Astrocyte (in vitro differentiated cells and primary cell): ENCODE data around the gene EPDR1. TPM values are rescaled to one million over a fixed set of nuclear protein-coding genes. Genes with fewer than 3 reads are reported as not detected.

Source experiments
- DNase-seq: peaks from one replicate; pipeline ENCODE4 v3.0.0-alpha.2; 2010; ENCODE audit warnings: low read depth
- FAIRE-seq: peaks from 2 replicates; lab custom pipeline; 2011; peaks lifted over from hg19 to GRCh38; lab: Jason Lieb, UNC
- H2AFZ ChIP-seq: 2 replicates; pipeline ENCODE4 v1.6.0; 2012; ENCODE audit warnings: low read depth, low read length, inconsistent platforms
- H3K27ac ChIP-seq: 2 replicates; pipeline ENCODE4 v1.5.1; 2011; ENCODE audit warnings: low read depth, low read length, inconsistent platforms
- H3K27me3 ChIP-seq: 2 replicates; pipeline ENCODE4 v1.6.0; 2011; ENCODE audit warnings: low read length, inconsistent platforms; ENCODE audit not compliant: insufficient read depth
- H3K36me3 ChIP-seq: 2 replicates; pipeline ENCODE4 v1.5.1; 2011; ENCODE audit warnings: low read length, inconsistent platforms; ENCODE audit not compliant: insufficient read depth
- H3K4me1 ChIP-seq: 2 replicates; pipeline ENCODE4 v1.5.1; 2011; ENCODE audit warnings: low read length, inconsistent platforms; ENCODE audit not compliant: insufficient read depth
- H3K4me2 ChIP-seq: 2 replicates; pipeline ENCODE4 v1.6.0; 2012; ENCODE audit warnings: low read length, inconsistent platforms
- H3K4me3 ChIP-seq: 2 replicates; pipeline ENCODE4 v1.5.1; 2011; ENCODE audit warnings: low read depth, mild to moderate bottlenecking, low read length, inconsistent platforms; ENCODE audit not compliant: insufficient read depth
- H3K79me2 ChIP-seq: 2 replicates; pipeline ENCODE4 v1.6.0; 2012; ENCODE audit warnings: mild to moderate bottlenecking, low read length, inconsistent platforms; ENCODE audit not compliant: insufficient read depth
- H3K9ac ChIP-seq: 2 replicates; pipeline ENCODE4 v1.6.0; 2012; ENCODE audit warnings: mild to moderate bottlenecking, low read length, inconsistent platforms
- H3K9me3 ChIP-seq: 2 replicates; pipeline ENCODE4 v1.5.1; 2012; ENCODE audit warnings: low read depth, mild to moderate bottlenecking, low read length, inconsistent platforms; ENCODE audit not compliant: insufficient read depth
- H4K20me1 ChIP-seq: 2 replicates; pipeline ENCODE4 v1.6.0; 2012; ENCODE audit warnings: low read length, inconsistent platforms; ENCODE audit not compliant: insufficient read depth
- H3K27ac Mint-ChIP-seq: one replicate; pipeline ENCODE4 v1.8.0; 2021; ENCODE audit warnings: mild to moderate bottlenecking, mixed read lengths; ENCODE audit not compliant: unreplicated experiment
- H3K27me3 Mint-ChIP-seq: one replicate; pipeline ENCODE4 v1.8.0; 2021; ENCODE audit warnings: low read depth, mixed read lengths; ENCODE audit not compliant: unreplicated experiment
- H3K36me3 Mint-ChIP-seq: one replicate; pipeline ENCODE4 v1.8.0; 2021; ENCODE audit warnings: low read depth, mixed read lengths; ENCODE audit not compliant: unreplicated experiment
- H3K4me1 Mint-ChIP-seq: one replicate; pipeline ENCODE4 v1.8.0; 2021; ENCODE audit warnings: low read depth, mixed read lengths; ENCODE audit not compliant: unreplicated experiment
- H3K4me3 Mint-ChIP-seq: one replicate; pipeline ENCODE4 v1.8.0; 2021; ENCODE audit warnings: mild to moderate bottlenecking, moderate library complexity, mixed read lengths; ENCODE audit not compliant: unreplicated experiment
- H3K9me3 Mint-ChIP-seq: one replicate; pipeline ENCODE4 v1.8.0; 2021; ENCODE audit warnings: mild to moderate bottlenecking, mixed read lengths; ENCODE audit not compliant: unreplicated experiment
- EZH2 ChIP-seq: IDR thresholded peaks from 2 replicates; pipeline ENCODE4 v1.6.1; 2012; ENCODE audit warnings: mild to moderate bottlenecking, low read length, inconsistent platforms; ENCODE audit not compliant: insufficient read depth
- total RNA-seq: library from RNA; stranded (reverse); gene quantifications from 2 replicates; pipeline ENCODE4 v1.2.1, GENCODE V29; 2021
- TF ChIP-seq, protein P1 (sequence below): IDR thresholded peaks from 2 replicates; pipeline ENCODE4 v1.5.1; 2011; ENCODE audit warnings: low read depth, mild to moderate bottlenecking, inconsistent platforms, low read length, moderate library complexity; ENCODE audit not compliant: insufficient read depth

The EPDR1 gene
- total RNA-seq, 1 donor from 2014 or later = 20.6 TPM

- Histone ChIP-seq H3K4me3 (no peak overlapping the region), H2AFZ (no peak overlapping the region), H3K9ac (no peak overlapping the region), H3K79me2 (no peaks in the 10 kb centered on the region), H4K20me1 (no peaks in the 10 kb centered on the region), H3K9me3 (no peaks in the 10 kb centered on the region), H3K27ac (no peak overlapping the region), H3K4me1 (no peaks in the 10 kb centered on the region), H3K36me3 (no peaks in the 10 kb centered on the region), H3K4me2 (no peak overlapping the region), H3K27me3 (no peaks in the 10 kb centered on the region)
- DNase-seq = no peak
- TF ChIP-seq, protein P1, sequence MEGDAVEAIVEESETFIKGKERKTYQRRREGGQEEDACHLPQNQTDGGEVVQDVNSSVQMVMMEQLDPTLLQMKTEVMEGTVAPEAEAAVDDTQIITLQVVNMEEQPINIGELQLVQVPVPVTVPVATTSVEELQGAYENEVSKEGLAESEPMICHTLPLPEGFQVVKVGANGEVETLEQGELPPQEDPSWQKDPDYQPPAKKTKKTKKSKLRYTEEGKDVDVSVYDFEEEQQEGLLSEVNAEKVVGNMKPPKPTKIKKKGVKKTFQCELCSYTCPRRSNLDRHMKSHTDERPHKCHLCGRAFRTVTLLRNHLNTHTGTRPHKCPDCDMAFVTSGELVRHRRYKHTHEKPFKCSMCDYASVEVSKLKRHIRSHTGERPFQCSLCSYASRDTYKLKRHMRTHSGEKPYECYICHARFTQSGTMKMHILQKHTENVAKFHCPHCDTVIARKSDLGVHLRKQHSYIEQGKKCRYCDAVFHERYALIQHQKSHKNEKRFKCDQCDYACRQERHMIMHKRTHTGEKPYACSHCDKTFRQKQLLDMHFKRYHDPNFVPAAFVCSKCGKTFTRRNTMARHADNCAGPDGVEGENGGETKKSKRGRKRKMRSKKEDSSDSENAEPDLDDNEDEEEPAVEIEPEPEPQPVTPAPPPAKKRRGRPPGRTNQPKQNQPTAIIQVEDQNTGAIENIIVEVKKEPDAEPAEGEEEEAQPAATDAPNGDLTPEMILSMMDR = no peak
- TF ChIP-seq EZH2 = no peak
- H3K4me1 Mint-ChIP-seq = no peaks in the 10 kb centered on the region
- H3K36me3 Mint-ChIP-seq = no peaks in the 10 kb centered on the region
- no peak overlapping the region for H3K27ac Mint-ChIP-seq
- FAIRE-seq = peak; percentile 26
- H3K9me3 Mint-ChIP-seq = peaks cover 2% of the 10 kb centered on the region
- no peak overlapping the region for H3K4me3 Mint-ChIP-seq
- H3K27me3 Mint-ChIP-seq = no peaks in the 10 kb centered on the region
These were observed 37.0 kb downstream of the EPDR1 start for GRCh38 chr7:37957221-37957970.

- H3K4me2 ChIP-seq = no peak overlapping the region
- DNase-seq (no peak), FAIRE-seq (no peak)
- TF ChIP-seq EZH2 = no peak
- TF ChIP-seq, protein P1 = no peak
- no peaks in the 10 kb centered on the region for H3K4me1 Mint-ChIP-seq
- no peaks in the 10 kb centered on the region for H3K4me1 ChIP-seq
- no peak overlapping the region for H3K27ac Mint-ChIP-seq
- no peak overlapping the region for H3K27ac ChIP-seq
- H3K27me3 Mint-ChIP-seq = no peaks in the 10 kb centered on the region
- no peaks in the 10 kb centered on the region for H3K9me3 ChIP-seq
- H3K27me3 ChIP-seq = no peaks in the 10 kb centered on the region
- no peaks in the 10 kb centered on the region for H3K79me2 ChIP-seq
- H3K4me3 Mint-ChIP-seq = no peak overlapping the region
- H4K20me1 ChIP-seq = no peaks in the 10 kb centered on the region
- H3K9me3 Mint-ChIP-seq = no peaks in the 10 kb centered on the region
- H3K4me3 ChIP-seq = no peak overlapping the region
- H2AFZ ChIP-seq = no peak overlapping the region
- H3K36me3 ChIP-seq = no peaks in the 10 kb centered on the region
- no peaks in the 10 kb centered on the region for H3K36me3 Mint-ChIP-seq
- no peak overlapping the region for H3K9ac ChIP-seq
These were observed 40.0 kb downstream of the EPDR1 start for GRCh38 chr7:37960483-37960882.

DNA sequence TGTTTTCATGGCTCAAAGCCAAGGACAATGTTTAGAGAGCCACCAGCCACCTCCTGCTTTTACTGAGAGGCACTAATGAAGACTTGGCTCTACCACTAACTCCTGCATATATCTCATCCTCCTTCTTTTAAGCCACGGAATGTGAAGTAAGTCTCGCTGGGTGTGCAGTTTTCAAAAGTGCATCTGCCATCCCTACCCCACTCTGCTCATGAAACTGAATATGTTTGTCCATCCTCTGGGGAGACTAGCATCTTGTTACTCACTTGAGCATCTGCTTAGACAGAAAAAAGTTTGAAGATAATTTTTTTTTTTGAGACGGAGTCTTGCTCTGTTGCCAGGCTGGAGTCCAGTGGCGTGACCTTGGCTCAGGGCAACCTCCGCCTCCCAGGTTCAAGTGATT is 40.8 kb downstream of the EPDR1 start:
- no peaks in the 10 kb centered on the region for H3K36me3 ChIP-seq
- H3K9me3 Mint-ChIP-seq = no peaks in the 10 kb centered on the region
- no peak overlapping the region for H3K9ac ChIP-seq
- H3K27me3 ChIP-seq = no peaks in the 10 kb centered on the region
- H3K9me3 ChIP-seq = no peaks in the 10 kb centered on the region
- H3K27ac Mint-ChIP-seq = no peak overlapping the region
- H3K27ac ChIP-seq = no peak overlapping the region
- H4K20me1 ChIP-seq = no peaks in the 10 kb centered on the region
- no peaks in the 10 kb centered on the region for H3K79me2 ChIP-seq
- no peak overlapping the region for H3K4me2 ChIP-seq
- H3K4me1 Mint-ChIP-seq = no peaks in the 10 kb centered on the region
- H3K4me3 ChIP-seq = no peak overlapping the region
- no peaks in the 10 kb centered on the region for H3K36me3 Mint-ChIP-seq
- no peaks in the 10 kb centered on the region for H3K4me1 ChIP-seq
- FAIRE-seq = no peak
- H3K4me3 Mint-ChIP-seq = no peak overlapping the region
- no peak overlapping the region for H2AFZ ChIP-seq
- H3K27me3 Mint-ChIP-seq = no peaks in the 10 kb centered on the region
- no peak for DNase-seq
- TF ChIP-seq, protein P1 = no peak
- TF ChIP-seq EZH2 = no peak
